GM18867 (cell line): ENCODE data around the gene THEMIS.
"Not testable (repeated sequence)": the region's sequence is repeated elsewhere in the genome, so short reads cannot be mapped to it uniquely, and the experiment has no call there.

Experiments used
- ATAC-seq: cut with Tn5 transposase; IDR thresholded peaks from one replicate; pipeline ENCODE4 v1.9.1; 2021; ENCODE audit warnings: mild to moderate bottlenecking, moderate library complexity; ENCODE audit not compliant: unreplicated experiment

Gene THEMIS

GRCh38 chr6:127811900-127812570 lies 88.8 kb downstream of the THEMIS start:
- no peak for ATAC-seq

- ATAC-seq = no peak
These were observed 92.9 kb downstream of the THEMIS start for GRCh38 chr6:127807806-127808517.

GRCh38 chr6:127796713-127797112 lies 104.1 kb downstream of the THEMIS start:
- no peak for ATAC-seq

- ATAC-seq = no peak
These were observed 106.5 kb downstream of the THEMIS start for GRCh38 chr6:127794405-127794804.

GRCh38 chr6:127793396-127793795 lies 107.5 kb downstream of the THEMIS start:
- no peak for ATAC-seq

- no peak for ATAC-seq
These were observed 108.2 kb downstream of the THEMIS start for GRCh38 chr6:127792616-127793015.

GRCh38 chr6:127791779-127792528 lies 108.9 kb downstream of the THEMIS start:
- ATAC-seq = no peak

- no peak for ATAC-seq
These were observed 110.3 kb downstream of the THEMIS start for GRCh38 chr6:127790571-127790970.

- no peak for ATAC-seq
These were observed 114.7 kb downstream of the THEMIS start for GRCh38 chr6:127786109-127786508.

GRCh38 chr6:127784468-127784867 lies 116.4 kb downstream of the THEMIS start:
- ATAC-seq = no peak

GRCh38 chr6:127781636-127782272 lies 119.1 kb downstream of the THEMIS start:
- ATAC-seq = not testable (repeated sequence)

- ATAC-seq = no peak
These were observed 124.5 kb downstream of the THEMIS start for GRCh38 chr6:127776320-127776719.

GRCh38 chr6:127775371-127775770 lies 125.5 kb downstream of the THEMIS start:
- no peak for ATAC-seq

- ATAC-seq = no peak
These were observed 132.1 kb downstream of the THEMIS start for GRCh38 chr6:127768745-127769144.

- ATAC-seq = no peak
These were observed 132.6 kb downstream of the THEMIS start for GRCh38 chr6:127768223-127768622.

- no peak for ATAC-seq
These were observed 134.9 kb downstream of the THEMIS start for GRCh38 chr6:127765949-127766348.

GRCh38 chr6:127762284-127762683 lies 138.6 kb downstream of the THEMIS start:
- no peak for ATAC-seq

GRCh38 chr6:127761084-127761483 lies 139.8 kb downstream of the THEMIS start:
- ATAC-seq = no peak

- ATAC-seq = no peak
These were observed 151.8 kb downstream of the THEMIS start for GRCh38 chr6:127749095-127749494.

- no peak for ATAC-seq
These were observed 152.6 kb downstream of the THEMIS start for GRCh38 chr6:127748290-127748689.

GRCh38 chr6:127738423-127738822 lies 162.4 kb downstream of the THEMIS start:
- no peak for ATAC-seq
